ENCODE measurements around the gene CRIM1. TPM values are rescaled to one million over a fixed set of nuclear protein-coding genes. Genes with fewer than 3 reads are reported as not detected.
A peak's percentile ranks its signal among the peaks of the same experiment; 100 is the strongest.
"Not testable (repeated sequence)": the region's sequence is repeated elsewhere in the genome, so short reads cannot be mapped to it uniquely, and the experiment has no call there.

The CRIM1 gene
- total RNA-seq = 105 TPM
- long read RNA-seq, partial matches to known transcripts = 9 of 29 reads
- long read RNA-seq, other reads (novel, unspliced or antisense) = 20 of 29 reads

GRCh38 chr2:36355151-36355889 lies at the start of gene CRIM1:
Gene CRIM1 (plus strand): TSS chr2:36355778. CDS start chr2:36356293, 515 bp downstream.
- Histone ChIP-seq H3K36me3 (no peaks in the 10 kb centered on the region), H3K27ac (peak within 1 kb of the TSS; percentile 76), H3K9me3 (no peaks in the 10 kb centered on the region), H3K27me3 (ENCODE audit: low read depth) (no peaks in the 10 kb centered on the region), H3K4me1 (peaks cover 47% of the 10 kb centered on the region), H3K4me3 (peak within 1 kb of the TSS; percentile 86)
- peak; percentile 82 to 90 for ATAC-seq
- DNase-seq = peak; percentile 91
- TF ChIP-seq CTCF (IDR thresholded peaks at IDR 0.05) = no peak
- intact Hi-C loops (cut with DNase I) = loop anchor here (10.0 kb wide), 1 partner anchor 149 kb away; no protein-coding TSS in a partner anchor

- Histone ChIP-seq H3K4me1 (no peaks in the 10 kb centered on the region), H3K9me3 (no peaks in the 10 kb centered on the region), H3K27me3 (ENCODE audit: low read depth) (no peaks in the 10 kb centered on the region), H3K36me3 (no peaks in the 10 kb centered on the region), H3K4me3 (no peak overlapping the region), H3K27ac (no peak overlapping the region)
- TF ChIP-seq CTCF (IDR thresholded peaks at IDR 0.05) = no peak
- ATAC-seq (no peak), DNase-seq (no peak)
- intact Hi-C loops (cut with DNase I) = no loop called here
Observed at GRCh38 chr2:36307441-36307840, 48.1 kb upstream of the CRIM1 start.

- H3K9me3 ChIP-seq; H3K4me3 ChIP-seq; intact Hi-C loops (cut with DNase I); H3K4me1 ChIP-seq; ATAC-seq; H3K36me3 ChIP-seq; H3K27me3 ChIP-seq (ENCODE audit: low read depth); H3K27ac ChIP-seq; DNase-seq: not testable (repeated sequence)
Observed at GRCh38 chr2:36310444-36310843, 45.1 kb upstream of the CRIM1 start.

GRCh38 chr2:36318547-36318946 lies 37.0 kb upstream of the CRIM1 start:
- H3K9me3 ChIP-seq = no peaks in the 10 kb centered on the region
- no peak for TF ChIP-seq CTCF (IDR thresholded peaks at IDR 0.05)
- no peak for ATAC-seq
- H3K27me3 ChIP-seq (ENCODE audit: low read depth) = peaks cover 7% of the 10 kb centered on the region
- no peaks in the 10 kb centered on the region for H3K4me1 ChIP-seq
- intact Hi-C loops (cut with DNase I) = no loop called here
- DNase-seq = no peak
- no peaks in the 10 kb centered on the region for H3K36me3 ChIP-seq
- no peak overlapping the region for H3K27ac ChIP-seq
- H3K4me3 ChIP-seq = no peak overlapping the region

GRCh38 chr2:36322108-36322507 lies 33.5 kb upstream of the CRIM1 start:
- Histone ChIP-seq H3K4me3 (no peak overlapping the region), H3K9me3 (no peaks in the 10 kb centered on the region), H3K27ac (no peak overlapping the region), H3K36me3 (no peaks in the 10 kb centered on the region), H3K27me3 (ENCODE audit: low read depth) (peaks cover 4% of the 10 kb centered on the region), H3K4me1 (no peaks in the 10 kb centered on the region)
- no peak for ATAC-seq
- DNase-seq = no peak
- TF ChIP-seq CTCF (IDR thresholded peaks at IDR 0.05) = no peak
- intact Hi-C loops (cut with DNase I) = no loop called here

GRCh38 chr2:36326286-36326685 lies 29.3 kb upstream of the CRIM1 start:
- Histone ChIP-seq H3K9me3 (no peaks in the 10 kb centered on the region), H3K36me3 (no peaks in the 10 kb centered on the region), H3K27ac (no peak overlapping the region), H3K4me3 (no peak overlapping the region), H3K27me3 (ENCODE audit: low read depth) (no peaks in the 10 kb centered on the region), H3K4me1 (no peaks in the 10 kb centered on the region)
- no peak for DNase-seq
- ATAC-seq = no peak
- no peak for TF ChIP-seq CTCF (IDR thresholded peaks at IDR 0.05)
- intact Hi-C loops (cut with DNase I) = no loop called here

All from lower lobe of right lung (tissue), 2 donors.